COLO668 (cell line): ENCODE measurements around the gene KDELR3.

Experiments
- DNase-seq: peaks from one replicate; lab custom pipeline; 2025; ENCODE audit not compliant: unreplicated experiment; lab: John Stamatoyannopoulos, UW

The KDELR3 gene

DNA sequence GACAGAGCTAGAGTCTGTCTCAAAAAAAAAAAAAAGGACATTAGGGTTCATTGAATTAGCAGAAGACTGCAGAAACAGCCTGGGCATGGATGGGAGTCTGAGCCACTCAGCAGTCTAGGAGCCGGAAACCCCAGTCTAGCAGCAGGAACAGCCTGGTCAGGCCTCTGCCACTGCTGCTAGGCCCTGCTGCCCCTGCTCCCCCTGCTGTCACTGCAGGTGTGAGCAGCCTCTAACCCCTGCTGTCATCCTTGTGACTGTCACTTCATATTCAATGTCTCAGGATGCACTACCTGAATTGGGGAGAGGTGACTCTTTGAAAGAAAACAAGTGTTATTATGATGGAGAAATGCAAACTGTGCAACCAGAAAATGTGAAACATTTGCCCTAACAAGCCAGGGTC, 45.2 kb downstream of the KDELR3 start:
- DNase-seq, result peak; percentile 35

DNA sequence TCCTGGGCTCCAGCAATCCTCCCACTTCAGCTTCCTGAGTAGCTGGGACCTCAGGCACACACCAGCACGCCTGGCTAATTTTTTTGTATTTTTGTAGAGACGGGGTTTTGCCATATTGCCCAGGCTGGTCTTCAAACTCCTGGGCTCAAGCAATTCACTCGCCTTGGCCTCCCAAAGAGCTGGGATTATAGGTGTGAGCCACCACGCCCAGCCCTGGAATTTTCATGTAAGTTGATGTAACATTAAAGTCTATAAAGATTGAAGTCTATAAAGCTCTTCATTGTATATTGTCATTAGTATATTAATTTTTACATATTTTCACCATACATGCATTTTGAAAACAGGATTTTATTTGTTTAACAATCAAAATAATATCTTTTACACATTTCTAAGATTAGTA, 50.7 kb downstream of the KDELR3 start:
- DNase-seq, result no peak

DNA sequence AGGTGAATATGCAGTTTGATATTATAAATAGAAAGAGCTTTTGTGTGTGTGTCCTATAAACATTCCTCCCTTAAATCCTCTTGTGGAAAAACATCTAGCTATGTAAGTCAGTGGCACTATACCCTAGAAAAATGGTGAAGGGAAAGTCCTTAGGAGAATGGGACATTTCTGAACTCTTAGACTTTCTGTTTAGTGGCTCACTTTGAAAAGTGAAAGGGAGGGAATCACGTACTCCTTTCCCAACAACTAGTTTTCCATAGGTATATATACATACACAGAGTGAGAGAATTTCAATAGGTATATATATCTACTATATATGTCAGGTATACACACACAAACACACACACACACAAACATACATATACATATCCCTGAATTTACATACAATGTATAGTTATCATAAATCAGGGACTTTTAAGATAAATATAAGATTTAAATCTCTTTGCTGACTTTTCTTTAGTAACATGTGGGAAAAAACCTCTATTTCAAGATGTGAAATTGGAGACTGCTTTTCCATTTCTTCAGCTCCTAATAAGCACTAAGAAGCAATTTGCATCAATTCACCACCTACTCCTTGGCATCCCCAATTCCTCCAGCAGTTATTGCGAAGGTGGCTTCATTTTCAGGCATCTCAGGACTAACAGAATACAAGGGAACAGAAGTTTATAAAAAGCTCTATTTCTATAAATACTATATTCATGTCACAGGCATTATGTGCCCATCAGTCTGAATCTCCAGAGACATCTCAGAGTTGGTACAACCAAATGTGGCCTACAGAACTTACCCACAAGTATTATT, 51.8 kb downstream of the KDELR3 start:
- no peak for DNase-seq

DNA sequence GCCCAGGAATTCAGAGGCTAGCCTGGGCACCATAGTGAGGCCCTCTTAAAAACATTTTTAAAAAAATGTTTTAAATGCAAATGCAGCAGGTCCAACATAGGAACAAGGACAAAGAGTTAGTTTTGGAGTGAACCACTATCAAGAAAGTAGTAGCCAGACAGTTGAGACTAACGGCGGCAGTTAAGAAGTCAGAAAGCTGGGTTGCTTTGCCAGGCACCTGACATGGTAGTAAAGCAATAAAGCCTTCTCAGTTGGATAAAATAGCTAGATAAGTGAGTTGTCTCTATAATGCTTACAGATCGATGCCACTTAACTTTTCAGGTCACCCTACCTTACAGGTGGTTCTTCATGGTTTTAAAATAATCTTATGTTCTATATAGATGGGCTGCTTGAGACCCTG, 55.1 kb downstream of the KDELR3 start:
- no peak for DNase-seq

DNA sequence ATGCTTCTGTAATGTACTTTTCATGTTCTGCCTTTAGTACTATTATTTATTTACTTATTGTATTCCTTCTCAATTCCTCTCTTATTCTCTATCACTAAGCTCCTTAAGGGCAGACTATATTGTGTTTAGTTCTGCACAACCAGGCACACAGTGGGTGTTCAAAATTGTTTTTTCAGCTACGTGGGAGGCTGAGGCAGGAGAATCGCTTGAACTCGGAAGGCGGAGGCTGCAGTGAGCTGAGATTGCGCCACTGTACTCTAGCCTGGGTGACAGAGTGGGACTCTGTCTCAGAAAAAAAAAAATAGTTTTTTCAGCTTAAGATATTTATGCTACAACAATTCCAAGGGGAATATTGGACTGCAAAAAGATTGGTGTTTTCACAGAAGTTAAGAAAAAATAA, 55.6 kb downstream of the KDELR3 start:
- no peak for DNase-seq

DNA sequence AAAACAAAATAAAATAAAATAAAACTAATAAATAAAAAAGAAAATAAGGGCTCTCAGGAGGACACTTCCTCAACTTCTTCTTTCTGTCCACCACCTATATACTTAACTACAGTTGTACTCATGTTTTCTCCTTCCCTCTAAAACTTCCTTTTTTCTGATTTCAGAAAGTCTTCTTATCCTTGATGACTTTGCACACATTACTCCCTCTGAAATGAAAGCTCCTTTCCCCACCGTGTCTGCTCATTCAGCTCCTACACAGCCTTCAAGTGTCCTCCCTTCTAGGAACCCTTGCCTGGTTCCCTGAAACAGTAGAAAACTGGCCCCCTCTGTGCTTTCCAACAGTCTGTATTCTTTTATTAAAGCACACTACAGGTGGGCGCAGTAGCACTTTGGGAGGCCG, 56.5 kb downstream of the KDELR3 start:
- no peak for DNase-seq

DNA sequence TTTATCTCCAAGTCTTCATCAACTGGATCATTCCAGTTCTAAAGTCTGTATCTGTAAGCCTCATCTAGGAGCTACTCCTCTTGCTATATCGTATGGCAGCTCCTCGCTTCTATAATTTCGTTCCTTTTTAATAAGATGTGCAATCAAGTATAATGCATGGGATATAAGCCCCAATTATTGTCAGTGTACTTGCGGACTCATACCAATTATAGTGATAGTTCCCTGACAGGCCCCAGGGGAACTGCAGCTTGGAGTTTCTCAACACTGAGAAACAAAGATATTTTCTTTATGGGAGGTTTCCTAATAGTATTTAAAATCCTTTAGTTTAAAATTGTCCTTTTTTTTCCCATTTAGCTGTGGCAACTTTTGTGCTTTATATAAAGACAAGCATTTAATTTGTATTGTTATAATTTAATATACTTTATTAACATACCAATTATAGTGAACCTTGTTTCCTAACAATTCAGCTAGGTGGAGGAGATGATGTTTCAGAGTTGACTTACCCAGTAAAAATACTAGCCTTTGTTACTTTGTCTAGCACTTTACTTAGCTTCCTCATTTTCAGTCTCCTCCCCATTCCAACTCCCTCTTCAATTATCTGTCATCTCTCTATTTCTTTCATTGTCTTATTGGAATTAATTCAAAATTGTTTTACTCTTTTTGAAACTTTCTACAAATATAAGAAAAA, 63.5 kb downstream of the KDELR3 start:
- no peak for DNase-seq
